Head of caudate nucleus (tissue), 42 donors: ENCODE measurements around the gene FAM174C.

ENCODE experiments used
- DNase-seq, 42 donors: peaks; one replicate each; pipeline versions ENCODE4 v3.0.0 to v3.0.0-alpha.2; 2020 to 2021; ENCODE audit warnings: mixed read lengths in 7 of 42
- intact Hi-C: fragments of 100-400 bp; cut with DNase I; formaldehyde crosslinking; loops from one replicate; pipeline ENCODE4 v1.15.0; 2022

FAM174C gene

DNA sequence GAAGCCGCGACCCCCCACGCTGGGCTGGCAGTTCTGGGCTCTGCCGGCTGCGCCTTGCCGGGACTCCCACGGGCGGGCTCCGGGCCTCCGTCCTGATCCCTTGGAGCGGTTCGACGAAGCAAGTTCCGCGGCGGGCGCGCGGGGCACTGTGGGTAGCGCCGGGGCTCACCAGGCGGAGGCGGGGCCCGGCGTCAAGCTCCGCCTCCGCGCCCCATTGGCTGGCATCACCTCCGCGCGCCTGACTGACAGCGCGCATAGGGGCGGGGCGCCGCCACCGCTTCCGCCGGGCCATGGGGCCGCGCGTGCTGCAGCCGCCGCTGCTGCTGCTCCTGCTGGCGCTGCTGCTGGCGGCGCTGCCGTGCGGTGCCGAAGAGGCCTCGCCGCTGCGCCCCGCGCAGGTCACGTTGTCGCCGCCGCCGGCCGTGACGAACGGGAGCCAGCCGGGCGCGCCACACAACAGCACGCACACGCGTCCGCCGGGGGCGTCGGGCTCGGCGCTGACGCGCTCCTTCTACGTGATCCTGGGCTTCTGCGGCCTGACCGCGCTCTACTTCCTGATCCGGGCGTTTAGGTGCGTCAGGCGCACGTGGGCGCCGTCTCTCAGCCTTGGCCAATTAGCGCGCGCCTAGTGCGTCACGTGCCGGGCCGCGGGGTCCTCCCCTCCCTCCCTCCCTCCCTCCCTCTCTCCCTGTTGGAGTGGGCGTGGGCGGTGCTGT, at the start of gene FAM174C:
Gene FAM174C (plus strand): TSS at position 271 of the 716 bp plus-strand sequence. CDS start 20 bp downstream, at position 291.
- intact Hi-C loops: loop anchor here (5.0 kb wide), 1 partner anchor 87 kb away; no protein-coding TSS in a partner anchor
- DNase-seq: peak; percentile 92 to 100 (median 97)

DNA sequence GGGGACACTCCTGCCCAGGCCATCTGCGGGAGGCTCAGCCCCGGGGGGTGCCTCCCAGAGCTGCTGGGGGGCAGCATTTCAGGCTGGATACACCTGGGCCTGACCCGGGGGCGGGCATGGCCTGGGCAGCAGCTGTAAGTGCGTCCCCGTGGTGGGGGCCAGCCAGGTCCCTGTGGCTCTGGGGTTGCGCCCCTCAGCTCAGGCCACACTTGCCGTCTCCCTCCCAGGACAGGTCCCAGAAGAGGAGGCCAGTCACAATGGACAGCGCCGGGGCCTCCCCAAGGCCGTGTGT, 49.2 kb upstream of the FAM174C start:
- intact Hi-C loops: no loop called here
- no peak for DNase-seq

DNA sequence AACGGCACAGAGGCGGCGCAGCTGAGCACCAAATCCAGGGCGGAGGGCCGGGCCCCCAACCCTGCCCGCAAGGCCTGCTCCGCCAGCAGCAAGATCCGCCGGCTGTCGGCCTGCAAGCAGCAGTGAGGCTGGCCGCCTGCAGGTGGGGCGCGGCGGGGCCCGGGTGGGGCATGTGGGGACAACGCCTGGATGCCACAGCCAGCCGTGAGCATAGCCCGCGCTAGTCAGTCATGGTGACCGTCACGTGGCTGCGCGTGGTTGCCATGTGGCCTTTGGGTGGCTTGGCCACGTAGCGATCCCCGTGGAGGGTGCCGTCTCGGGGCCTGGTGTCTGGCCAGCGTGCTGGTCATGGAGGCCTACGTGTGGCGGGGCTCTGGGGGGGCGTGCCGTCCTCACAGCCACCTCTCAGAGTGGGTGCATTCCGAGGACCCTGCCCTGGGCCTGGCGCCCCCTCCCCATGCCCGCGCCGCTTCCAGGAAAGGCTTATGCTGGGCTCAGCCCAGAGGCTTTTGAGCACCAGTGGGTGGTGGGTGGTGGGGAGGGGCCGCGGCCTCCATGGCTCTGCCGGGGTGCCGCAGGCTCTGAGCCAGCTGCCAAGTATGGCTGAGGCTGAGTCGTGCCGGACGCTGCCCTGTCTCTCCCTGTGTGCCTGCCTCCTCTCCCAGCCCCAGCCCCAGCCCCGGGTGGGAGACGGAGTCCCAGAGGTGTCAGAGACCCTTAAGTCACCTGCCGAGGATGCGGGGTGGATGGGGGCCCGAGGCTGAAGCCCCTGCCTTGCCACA, 48.6 kb upstream of the FAM174C start:
- DNase-seq: peak in 2 of 42 donors; percentile 1 to 11
- intact Hi-C loops: no loop called here

DNA sequence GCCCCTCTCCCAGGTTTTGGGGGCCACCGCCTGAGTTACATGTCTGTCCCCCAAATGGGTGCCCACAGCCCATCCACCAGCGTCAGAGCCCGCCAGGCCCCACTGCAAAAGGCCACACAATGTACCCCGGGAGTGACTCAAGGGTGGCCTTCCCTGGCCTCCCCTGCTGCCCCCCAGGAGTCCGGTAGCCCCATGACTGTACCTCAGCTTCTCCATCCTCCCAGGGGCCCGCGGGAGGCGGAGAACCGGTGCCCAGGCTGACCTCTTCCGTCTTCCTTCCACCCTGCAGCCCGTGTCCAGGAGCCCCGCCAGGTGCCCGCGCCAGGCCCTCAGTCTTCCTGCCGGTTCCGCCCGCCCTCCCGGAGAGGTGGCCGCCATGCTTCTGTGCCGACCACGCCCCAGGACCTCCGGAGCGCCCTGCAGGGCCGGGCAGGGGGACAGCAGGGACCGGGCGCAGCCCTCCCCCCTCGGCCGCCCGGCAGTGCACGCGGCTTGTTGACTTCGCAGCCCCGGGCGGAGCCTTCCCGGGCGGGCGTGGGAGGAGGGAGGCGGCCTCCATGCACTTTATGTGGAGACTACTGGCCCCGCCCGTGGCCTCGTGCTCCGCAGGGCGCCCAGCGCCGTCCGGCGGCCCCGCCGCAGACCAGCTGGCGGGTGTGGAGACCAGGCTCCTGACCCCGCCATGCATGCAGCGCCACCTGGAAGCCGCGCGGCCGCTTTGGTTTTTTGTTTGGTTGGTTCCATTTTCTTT, 47.9 kb upstream of the FAM174C start:
- intact Hi-C loops: no loop called here
- peak in 2 of 42 donors; percentile 30 to 63 for DNase-seq

DNA sequence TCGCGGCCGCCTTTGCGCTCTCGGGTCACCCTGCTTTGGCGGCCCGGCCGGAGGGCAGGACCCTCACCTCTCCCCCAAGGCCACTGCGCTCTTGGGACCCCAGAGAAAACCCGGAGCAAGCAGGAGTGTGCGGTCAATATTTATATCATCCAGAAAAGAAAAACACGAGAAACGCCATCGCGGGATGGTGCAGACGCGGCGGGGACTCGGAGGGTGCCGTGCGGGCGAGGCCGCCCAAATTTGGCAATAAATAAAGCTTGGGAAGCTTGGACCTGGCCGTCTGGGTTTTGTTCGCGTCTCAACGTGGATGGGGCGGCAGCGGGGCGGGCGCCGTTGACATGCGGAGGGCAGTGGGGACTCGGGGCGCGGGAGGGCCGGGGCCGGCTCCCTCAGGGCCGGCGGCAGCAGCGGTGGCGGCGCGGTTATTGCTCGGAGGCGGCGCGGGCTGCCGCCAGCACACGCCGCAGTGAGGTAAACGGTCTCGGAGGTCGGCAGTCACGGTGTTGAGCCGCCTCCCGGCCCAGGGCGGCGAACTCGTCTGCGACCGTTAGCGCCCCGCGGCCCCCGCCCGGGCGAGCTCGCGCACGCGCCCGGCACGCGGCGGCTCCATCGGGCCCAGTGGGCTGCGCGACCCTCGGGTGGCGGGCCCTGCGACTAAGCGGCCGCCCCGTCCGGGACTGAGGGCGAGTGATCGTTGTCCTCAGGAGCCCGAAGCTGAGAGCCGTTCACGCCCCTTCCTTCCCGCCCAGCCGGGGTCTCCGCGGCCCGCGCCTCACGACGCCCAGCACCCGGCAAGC, 47.0 kb upstream of the FAM174C start:
- intact Hi-C loops: no loop called here
- DNase-seq: no peak

DNA sequence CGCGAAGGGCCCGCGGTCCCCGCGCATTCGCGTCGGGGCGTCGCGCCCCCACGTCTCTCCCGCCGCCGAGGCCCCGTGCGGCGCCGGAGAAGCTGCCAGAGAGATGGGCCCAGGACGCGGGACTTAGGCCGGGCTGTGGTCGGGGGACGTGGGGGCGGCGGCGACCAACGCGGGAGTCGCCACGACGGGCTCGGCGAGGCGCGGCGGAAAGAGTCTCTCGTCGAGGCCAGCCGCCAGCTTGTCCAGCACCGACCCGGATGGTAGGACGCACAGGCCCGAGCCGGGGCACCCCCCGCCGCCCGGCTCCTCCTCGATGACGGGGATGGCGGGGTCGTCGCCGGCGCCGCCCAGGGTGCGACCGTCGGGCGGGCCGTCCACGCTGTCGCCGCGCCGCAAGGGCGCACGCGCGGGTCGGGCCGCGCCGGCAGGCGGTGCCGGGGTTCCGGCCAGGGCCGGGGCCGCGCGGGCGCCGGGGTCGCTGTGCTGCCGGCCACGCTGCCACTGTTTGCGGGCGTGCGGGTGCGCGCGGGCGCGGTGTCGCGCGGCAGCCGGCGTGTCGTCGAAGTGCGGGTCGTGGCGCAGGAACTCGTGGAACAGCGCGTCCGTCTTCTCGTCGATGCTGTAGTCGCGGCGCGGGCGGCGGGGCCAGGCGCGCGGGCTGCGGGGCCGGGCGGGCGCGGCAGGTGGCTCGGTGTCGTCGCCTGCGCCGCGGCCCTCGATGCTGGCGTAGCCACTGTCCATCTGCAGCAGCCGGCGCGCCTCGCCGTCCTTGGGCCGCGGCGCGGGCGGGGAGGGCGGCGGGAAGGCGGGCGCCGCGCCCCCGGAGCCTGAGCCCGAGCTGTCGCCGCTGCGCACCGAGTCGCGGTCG, 46.0 kb upstream of the FAM174C start:
- intact Hi-C loops: no loop called here

DNA sequence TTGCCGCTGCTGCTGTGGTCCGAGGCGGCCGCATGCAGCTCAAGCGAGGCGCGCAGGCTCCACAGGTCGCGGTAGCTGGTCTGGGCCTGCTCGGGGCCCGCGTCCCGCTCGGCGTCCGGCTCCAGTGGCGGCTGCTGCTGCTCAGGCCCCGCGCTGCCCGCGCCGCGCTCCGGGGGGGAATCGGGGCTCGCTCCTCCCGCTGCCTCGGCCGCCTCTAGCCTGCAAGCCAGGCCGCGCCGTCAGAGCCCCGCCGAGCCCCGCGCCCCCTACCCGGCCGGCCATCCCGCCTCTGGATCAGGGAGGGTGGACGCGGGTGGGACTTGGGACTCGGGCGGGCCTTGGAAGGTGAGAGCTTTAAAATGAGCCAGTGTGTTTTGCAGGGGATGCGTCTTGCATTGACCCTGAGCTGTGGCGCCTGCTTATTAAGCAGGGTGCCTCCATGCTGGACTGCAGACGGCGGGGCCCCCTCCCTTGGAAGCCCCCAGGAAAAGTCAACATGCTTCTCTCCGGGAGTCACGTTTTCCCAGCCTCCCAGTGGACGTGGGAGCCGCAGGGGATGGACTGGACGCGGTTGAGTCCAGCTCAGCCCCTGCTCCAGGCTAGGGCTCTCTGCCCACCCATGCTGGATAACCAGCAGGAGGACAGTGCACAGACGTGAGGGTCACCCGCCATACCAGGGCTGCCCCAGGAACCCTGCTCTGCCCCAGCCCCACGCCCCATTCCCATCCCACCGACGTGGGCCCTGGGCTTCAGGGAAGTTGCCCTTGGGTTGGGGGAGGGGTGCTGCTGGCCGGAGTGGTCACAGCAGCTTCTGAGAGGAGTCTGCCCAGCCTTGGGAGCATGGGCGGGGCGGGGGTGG, 45.2 kb upstream of the FAM174C start:
- intact Hi-C loops: no loop called here
- DNase-seq: no peak

More for the DNA sequence above, 46.0 kb upstream of the FAM174C start:
- DNase-seq: no peak

DNA sequence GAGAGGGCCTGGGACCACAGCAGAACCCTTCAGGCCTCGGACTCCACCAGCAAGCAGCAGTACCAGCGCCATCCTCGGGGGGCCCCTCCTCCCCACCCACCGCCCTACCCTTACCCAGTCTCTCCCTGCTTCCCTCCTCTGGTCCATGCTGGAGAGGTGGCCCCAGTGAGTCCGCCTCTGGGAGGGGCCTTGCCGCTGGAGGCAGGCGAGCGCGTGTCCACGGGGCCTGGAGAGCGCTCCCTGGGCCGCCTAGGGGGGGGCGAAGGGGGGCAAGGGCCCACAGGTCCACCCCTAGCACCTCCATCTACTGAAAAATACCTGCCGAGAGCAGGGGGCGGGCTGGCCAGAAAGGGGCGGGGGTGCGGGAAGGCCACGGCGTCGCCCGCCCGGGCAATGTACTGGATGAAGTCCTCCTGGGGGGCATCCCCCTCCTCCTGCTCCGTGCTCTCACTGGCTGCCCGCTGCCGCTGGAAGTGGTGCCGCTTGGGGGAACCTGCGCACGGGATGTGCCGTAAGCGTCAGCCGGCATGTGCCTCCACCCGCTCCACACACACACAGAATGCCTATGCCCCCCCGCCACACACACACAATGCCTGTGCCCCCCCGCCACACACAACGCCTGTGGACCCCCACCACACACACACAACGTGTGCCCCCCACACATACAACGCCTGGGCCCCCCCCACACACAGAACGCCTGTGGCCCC, 44.4 kb upstream of the FAM174C start:
- intact Hi-C loops: no loop called here
- DNase-seq: peak in 2 of 42 donors; percentile 22 to 25

DNA sequence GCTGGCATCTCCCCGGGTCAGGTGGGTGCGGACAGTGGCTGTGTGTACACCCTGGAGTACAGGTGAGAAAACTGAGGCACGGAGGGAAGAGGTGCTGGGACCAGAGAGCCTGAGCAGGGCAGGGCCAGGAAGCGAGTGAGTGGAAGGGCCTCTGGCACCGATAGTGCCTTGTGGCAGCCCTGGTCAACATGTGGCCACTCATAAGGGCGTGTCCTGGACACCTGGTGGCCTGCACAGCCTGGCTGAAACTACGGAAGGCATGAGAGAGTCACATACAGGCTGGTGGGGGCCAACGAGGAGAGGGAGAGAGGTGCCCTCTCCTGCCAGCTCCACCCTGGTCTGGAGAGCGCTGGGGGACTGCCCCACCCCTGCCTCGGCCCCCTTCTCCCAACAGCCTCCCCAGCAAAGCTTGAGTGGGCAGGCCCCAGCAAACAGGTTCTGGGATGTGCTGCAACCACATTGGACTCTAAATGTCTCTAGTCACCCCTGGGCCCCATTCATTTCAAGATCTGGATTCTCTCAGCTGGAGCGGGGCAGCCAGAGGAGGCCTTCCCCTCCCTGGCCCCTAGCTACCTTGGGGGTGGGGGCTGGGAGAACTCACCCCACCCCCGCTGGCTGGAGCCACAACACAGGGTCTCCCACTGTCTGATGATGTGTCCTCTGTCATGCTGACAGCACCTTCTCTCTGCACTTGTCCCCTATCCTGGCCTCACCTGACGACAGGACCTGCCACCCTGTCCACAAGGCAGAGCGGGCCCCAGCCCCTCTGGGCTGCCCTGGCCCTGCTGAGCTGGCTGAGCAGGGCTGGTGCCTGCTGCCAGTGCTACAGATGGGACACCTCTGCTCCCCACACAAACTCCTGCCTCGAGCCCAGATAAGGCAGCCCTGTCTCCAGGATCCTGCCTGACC, 43.3 kb upstream of the FAM174C start:
- intact Hi-C loops: no loop called here
- peak in 1 of 42 donors; percentile 8 for DNase-seq

DNA sequence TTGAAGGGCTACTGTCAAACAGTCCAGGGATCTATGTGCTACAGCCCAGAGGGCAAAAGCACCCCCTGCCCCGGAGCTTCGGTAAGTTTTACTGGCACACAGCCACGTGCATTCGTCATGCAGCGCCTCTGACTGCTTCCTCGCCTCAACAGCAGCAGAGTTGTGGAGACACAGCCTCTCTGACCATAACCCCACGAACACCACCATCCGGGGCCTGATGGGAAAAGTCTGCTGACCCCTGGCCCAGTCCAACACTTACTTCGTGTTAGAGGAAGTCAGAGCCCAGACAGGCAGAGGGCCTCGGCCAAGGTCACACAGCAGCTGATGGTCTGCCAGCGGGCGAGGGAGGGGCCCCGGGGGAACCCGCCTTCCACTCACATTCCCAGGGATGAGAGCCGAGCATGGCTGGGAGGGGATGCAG, 42.7 kb upstream of the FAM174C start:
- intact Hi-C loops: no loop called here
- peak in 2 of 42 donors; percentile 20 to 50 for DNase-seq

DNA sequence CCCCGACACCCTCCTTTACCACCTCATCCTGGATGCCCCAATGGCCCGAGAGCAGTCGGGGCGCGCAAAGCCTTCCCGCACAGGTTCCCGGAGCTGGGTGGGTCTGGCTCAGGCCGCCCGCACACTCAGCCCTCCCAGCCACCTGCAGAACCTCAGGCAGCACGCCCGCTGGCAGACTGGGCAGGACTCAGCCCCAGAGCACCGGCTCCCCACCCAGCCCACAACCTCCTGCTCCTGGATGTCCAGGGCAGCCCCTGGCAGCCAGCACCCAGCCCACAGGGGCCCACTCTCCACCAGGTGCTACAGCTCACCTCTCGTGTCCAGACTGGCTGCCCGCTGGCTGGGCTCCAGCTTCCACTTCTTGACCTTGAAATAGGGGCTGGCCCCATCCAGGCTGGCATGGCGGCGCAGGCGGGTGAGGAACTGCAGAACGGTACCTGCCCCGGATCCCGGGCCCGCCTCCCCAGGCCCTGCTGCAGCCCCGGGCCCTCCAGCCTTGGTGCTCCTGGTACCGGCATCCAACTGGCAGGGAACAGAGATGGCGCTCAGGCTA, 42.1 kb upstream of the FAM174C start:
- intact Hi-C loops: no loop called here
- no peak for DNase-seq

DNA sequence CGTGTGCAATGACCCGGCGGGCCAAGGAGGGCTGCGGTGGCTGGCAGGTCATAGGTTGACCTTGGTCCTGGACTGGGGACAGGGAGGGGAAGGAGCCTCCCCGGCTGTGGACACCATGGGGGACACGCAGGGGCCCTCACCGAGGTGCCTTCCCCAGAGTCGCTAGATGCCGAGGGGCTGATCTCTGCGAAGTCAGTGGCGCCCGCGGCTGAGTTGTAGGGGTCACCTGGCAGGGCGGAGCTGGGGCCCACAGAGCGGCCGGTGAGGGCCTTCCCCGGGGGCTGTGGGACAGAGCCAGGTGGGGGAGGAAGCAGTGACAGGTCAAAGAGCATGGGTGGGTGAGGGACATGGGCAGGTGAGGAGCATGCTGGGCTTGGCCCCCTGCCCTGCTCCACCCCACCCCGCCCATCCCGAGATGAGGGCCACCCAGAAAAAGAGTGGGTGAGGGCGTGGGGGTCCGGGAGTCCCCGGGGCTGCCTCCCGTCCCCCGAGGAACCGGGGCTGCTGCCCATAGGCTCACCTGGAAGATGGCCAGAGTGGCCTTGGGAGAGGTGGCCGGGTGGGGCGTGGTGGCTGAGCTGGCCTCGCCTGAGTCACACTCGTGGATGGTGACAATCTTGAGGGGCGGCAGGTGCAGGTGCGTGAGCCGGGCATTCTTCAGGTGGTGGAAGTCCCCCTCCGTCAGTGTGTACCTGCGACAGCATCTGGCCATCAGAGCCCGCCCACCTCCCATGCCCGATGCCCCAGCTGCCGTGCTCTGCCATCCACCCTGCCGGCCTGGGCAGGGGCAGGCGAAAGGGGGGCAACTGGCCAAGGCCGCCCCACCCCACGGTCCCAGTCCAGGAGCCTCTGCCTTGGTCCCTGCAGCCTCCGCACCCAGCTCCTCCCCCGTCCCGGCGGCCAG, 41.0 kb upstream of the FAM174C start:
- intact Hi-C loops: no loop called here
- DNase-seq: no peak

DNA sequence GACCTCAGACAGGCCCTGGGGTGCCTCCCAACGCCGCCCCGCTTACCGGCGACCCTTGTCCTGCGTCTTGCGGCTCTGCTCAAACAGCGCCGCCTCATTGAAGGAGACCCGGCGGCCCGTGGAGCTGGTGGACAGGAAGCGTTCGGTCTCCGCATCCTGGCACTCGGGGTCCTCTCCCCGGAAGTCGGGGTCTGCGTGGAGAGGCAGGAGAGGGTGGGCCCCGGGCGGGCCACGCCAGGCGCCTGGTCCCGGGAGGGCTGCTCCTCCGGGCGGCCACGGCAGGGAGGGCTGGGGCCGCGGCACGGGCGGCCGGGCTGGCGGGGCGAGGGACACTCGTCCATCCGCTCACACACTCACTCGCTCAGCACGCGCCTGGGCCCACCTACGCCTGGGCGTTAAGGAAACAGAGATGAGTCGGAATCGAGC, 40.4 kb upstream of the FAM174C start:
- intact Hi-C loops: no loop called here
- DNase-seq: no peak
